Measurements from ENCODE around the gene RAG1.

The RAG1 gene

DNA sequence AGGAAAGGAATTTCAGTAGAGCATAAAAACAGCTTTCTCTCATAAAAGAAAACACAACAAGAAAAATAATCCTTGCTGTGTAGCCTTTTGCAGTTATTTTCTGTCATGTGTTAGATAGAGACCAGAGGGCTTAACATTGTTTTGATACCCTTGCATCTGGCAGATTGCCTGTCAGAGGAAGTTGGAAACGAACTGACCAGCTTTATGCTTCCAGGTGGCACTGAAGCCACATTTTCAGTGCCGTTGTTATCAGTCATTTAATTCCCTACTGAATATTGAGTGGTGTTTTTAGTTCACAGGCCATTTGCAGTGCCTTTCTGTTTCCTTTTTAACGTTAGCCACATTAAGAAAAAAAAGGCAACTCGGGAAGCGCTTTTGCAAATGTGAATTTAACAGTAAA lies 51.7 kb downstream of the RAG1 start:
- H3K27me3 ChIP-seq (ENCODE audit: insufficient read depth, insufficient read length), result no peaks in the 10 kb centered on the region
- DNase-seq (ENCODE audit: low read depth, low spot score), result no peak
- H3K4me1 ChIP-seq (ENCODE audit: insufficient read depth, insufficient read length), result no peaks in the 10 kb centered on the region
- H3K36me3 ChIP-seq (ENCODE audit: insufficient read depth, insufficient read length, low read length), result no peaks in the 10 kb centered on the region
- H3K9ac ChIP-seq (ENCODE audit: insufficient read length, low read depth), result no peak overlapping the region
- no peak for TF ChIP-seq YY1 (IDR thresholded peaks at IDR 0.05; ENCODE audit: insufficient read depth, insufficient read length)
- TF ChIP-seq ZNF274 (IDR thresholded peaks at IDR 0.05; ENCODE audit: low read depth, low read length), result no peak
- TF ChIP-seq SUZ12 (IDR thresholded peaks at IDR 0.05; ENCODE audit: extremely low read depth, insufficient read depth, insufficient read length), result no peak
- H3K9me3 ChIP-seq (ENCODE audit: insufficient read depth, low read length), result no peaks in the 10 kb centered on the region
- H3K4me3 ChIP-seq (ENCODE audit: insufficient read length, low read depth), result no peak overlapping the region

DNA sequence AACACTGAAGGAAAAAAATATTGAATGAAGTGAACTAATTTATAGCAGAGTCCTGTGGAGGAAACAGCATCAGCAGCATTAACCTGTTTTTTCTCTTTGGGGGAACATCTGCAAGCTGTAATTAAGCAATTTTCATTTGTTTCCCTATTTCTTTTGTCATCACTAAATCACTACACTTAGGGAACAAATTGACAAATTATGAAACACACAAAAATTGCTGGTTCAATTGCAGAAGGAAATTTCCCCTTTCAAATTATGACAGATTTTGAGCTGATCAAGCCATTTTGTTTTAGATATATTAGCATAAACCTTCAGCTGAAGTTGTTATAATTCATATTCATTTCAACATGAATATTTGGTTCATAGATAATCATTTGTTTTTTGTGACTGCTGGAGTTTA lies 52.4 kb downstream of the RAG1 start:
- no peak overlapping the region for H3K9ac ChIP-seq (ENCODE audit: insufficient read length, low read depth)

DNA sequence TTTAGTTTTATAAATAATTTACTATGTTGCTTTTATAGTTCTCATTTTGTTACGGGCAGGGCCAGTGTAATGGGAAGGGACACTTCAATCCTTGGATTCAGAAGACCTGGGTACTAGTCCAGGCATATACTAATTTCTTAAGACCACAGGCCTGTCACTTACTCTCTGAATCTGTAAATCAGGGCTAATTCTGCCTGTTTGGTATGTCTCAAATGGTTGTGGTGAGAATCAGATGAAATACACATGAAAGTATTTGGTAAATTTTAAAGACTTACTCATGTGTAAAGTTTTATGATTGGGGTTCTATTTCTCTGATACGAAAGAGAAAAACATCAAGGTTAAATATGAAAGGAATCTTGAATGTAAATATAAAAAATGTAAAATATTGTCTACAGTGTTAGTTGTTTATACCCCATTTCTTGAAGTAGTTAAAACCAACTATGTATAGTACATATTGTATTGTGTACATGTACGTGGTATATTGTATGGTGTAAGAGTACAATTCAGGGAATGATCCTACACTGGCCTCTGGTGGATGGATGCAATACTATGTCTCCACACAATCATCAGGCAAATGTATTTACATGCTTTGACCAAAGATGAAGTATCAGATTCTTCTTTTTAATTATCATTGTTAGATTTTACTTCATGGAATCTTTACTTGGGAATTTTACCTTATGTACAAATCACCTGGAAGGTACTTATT lies 54.8 kb downstream of the RAG1 start:
- Histone ChIP-seq H3K9ac (ENCODE audit: insufficient read length, low read depth) (no peak overlapping the region), H3K27me3 (ENCODE audit: insufficient read depth, insufficient read length) (no peaks in the 10 kb centered on the region), H3K9me3 (ENCODE audit: insufficient read depth, low read length) (no peaks in the 10 kb centered on the region), H3K36me3 (ENCODE audit: insufficient read depth, insufficient read length, low read length) (no peaks in the 10 kb centered on the region), H3K4me1 (ENCODE audit: insufficient read depth, insufficient read length) (no peaks in the 10 kb centered on the region), H3K4me3 (ENCODE audit: insufficient read length, low read depth) (no peak overlapping the region)
- no peak for TF ChIP-seq SUZ12 (IDR thresholded peaks at IDR 0.05; ENCODE audit: extremely low read depth, insufficient read depth, insufficient read length)
- no peak for TF ChIP-seq YY1 (IDR thresholded peaks at IDR 0.05; ENCODE audit: insufficient read depth, insufficient read length)
- no peak for TF ChIP-seq ZNF274 (IDR thresholded peaks at IDR 0.05; ENCODE audit: low read depth, low read length)
- no peak for DNase-seq (ENCODE audit: low read depth, low spot score)

More for the DNA sequence above, 52.4 kb downstream of the RAG1 start:
- no peaks in the 10 kb centered on the region for H3K4me1 ChIP-seq (ENCODE audit: insufficient read depth, insufficient read length)
- no peak for TF ChIP-seq ZNF274 (IDR thresholded peaks at IDR 0.05; ENCODE audit: low read depth, low read length)
- no peak for TF ChIP-seq SUZ12 (IDR thresholded peaks at IDR 0.05; ENCODE audit: extremely low read depth, insufficient read depth, insufficient read length)
- TF ChIP-seq YY1 (IDR thresholded peaks at IDR 0.05; ENCODE audit: insufficient read depth, insufficient read length), result no peak
- no peak overlapping the region for H3K4me3 ChIP-seq (ENCODE audit: insufficient read length, low read depth)
- DNase-seq (ENCODE audit: low read depth, low spot score), result no peak
- H3K36me3 ChIP-seq (ENCODE audit: insufficient read depth, insufficient read length, low read length), result no peaks in the 10 kb centered on the region
- no peaks in the 10 kb centered on the region for H3K27me3 ChIP-seq (ENCODE audit: insufficient read depth, insufficient read length)
- H3K9me3 ChIP-seq (ENCODE audit: insufficient read depth, low read length), result no peaks in the 10 kb centered on the region

DNA sequence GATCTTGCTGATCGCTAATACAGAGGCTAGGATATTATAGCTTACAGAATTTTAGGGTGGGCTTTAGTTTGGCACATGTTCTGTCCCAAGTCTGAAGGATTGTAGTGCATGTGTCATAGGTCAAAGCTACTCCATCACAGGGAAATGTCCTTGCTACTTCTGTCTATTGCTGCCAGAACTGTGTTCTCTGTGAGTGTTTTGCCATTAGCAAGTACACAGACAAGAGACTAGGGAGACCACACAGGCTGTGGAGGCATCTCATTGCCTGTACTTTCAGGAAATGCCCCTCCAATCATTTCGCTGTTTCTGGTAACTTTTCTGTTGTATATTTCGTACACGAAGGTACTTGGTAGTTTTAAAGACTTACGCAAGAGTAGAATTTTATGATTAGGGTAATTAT lies 55.7 kb downstream of the RAG1 start:
- Histone ChIP-seq H3K36me3 (ENCODE audit: insufficient read depth, insufficient read length, low read length) (no peaks in the 10 kb centered on the region), H3K4me3 (ENCODE audit: insufficient read length, low read depth) (no peak overlapping the region), H3K27me3 (ENCODE audit: insufficient read depth, insufficient read length) (no peaks in the 10 kb centered on the region), H3K9me3 (ENCODE audit: insufficient read depth, low read length) (no peaks in the 10 kb centered on the region), H3K4me1 (ENCODE audit: insufficient read depth, insufficient read length) (no peaks in the 10 kb centered on the region), H3K9ac (ENCODE audit: insufficient read length, low read depth) (no peak overlapping the region)
- no peak for DNase-seq (ENCODE audit: low read depth, low spot score)
- no peak for TF ChIP-seq SUZ12 (IDR thresholded peaks at IDR 0.05; ENCODE audit: extremely low read depth, insufficient read depth, insufficient read length)

DNA sequence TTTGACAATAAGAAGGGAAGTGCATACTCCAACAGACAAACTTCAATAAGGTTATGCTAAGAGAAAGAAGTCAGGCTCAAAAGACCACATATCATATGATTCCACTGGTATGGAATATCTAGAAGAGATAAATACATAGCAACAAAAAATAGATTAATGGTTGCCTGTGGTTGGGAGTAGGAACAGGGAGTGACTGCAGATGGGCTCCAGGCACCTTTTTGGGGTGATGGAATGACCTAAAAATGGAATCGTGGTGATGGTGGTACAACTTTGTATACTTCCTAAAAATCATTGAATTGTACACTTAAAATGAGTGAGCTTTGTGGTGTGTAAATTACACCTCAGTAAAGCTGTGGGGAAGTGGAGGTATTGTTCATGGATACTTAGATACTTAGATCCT lies 59.2 kb downstream of the RAG1 start:
- Histone ChIP-seq H3K9me3 (ENCODE audit: insufficient read depth, low read length) (no peaks in the 10 kb centered on the region), H3K4me3 (ENCODE audit: insufficient read length, low read depth) (no peak overlapping the region), H3K27me3 (ENCODE audit: insufficient read depth, insufficient read length) (no peaks in the 10 kb centered on the region), H3K9ac (ENCODE audit: insufficient read length, low read depth) (no peak overlapping the region), H3K36me3 (ENCODE audit: insufficient read depth, insufficient read length, low read length) (no peaks in the 10 kb centered on the region), H3K4me1 (ENCODE audit: insufficient read depth, insufficient read length) (no peaks in the 10 kb centered on the region)
- no peak for TF ChIP-seq ZNF274 (IDR thresholded peaks at IDR 0.05; ENCODE audit: low read depth, low read length)
- TF ChIP-seq SUZ12 (IDR thresholded peaks at IDR 0.05; ENCODE audit: extremely low read depth, insufficient read depth, insufficient read length), result no peak
- TF ChIP-seq YY1 (IDR thresholded peaks at IDR 0.05; ENCODE audit: insufficient read depth, insufficient read length), result no peak
- no peak for DNase-seq (ENCODE audit: low read depth, low spot score)

DNA sequence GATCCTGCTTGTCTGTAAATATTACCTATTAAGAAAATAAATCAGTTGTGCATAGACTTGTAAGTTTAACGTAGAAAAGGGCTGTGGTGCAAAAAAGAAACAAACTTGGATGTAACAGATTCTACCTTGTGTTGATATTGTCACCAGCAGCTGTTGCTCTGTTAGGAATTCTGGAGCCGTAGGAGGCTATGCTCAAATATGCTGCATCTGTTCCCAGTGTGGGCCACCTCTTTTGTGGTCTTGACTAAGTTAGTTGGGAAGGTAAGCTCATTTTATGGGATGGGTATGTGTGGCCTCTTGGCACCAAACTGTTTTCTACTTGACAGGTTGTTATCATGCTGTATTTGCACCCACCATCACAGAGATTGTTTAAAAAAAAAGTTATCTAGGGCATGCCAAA lies 59.7 kb downstream of the RAG1 start:
- no peaks in the 10 kb centered on the region for H3K27me3 ChIP-seq (ENCODE audit: insufficient read depth, insufficient read length)
- H3K4me1 ChIP-seq (ENCODE audit: insufficient read depth, insufficient read length), result no peaks in the 10 kb centered on the region
- DNase-seq (ENCODE audit: low read depth, low spot score), result no peak
- no peak for TF ChIP-seq SUZ12 (IDR thresholded peaks at IDR 0.05; ENCODE audit: extremely low read depth, insufficient read depth, insufficient read length)
- TF ChIP-seq ZNF274 (IDR thresholded peaks at IDR 0.05; ENCODE audit: low read depth, low read length), result no peak
- TF ChIP-seq YY1 (IDR thresholded peaks at IDR 0.05; ENCODE audit: insufficient read depth, insufficient read length), result no peak
- H3K9ac ChIP-seq (ENCODE audit: insufficient read length, low read depth), result no peak overlapping the region
- H3K9me3 ChIP-seq (ENCODE audit: insufficient read depth, low read length), result no peaks in the 10 kb centered on the region
- H3K4me3 ChIP-seq (ENCODE audit: insufficient read length, low read depth), result no peak overlapping the region
- H3K36me3 ChIP-seq (ENCODE audit: insufficient read depth, insufficient read length, low read length), result no peaks in the 10 kb centered on the region

DNA sequence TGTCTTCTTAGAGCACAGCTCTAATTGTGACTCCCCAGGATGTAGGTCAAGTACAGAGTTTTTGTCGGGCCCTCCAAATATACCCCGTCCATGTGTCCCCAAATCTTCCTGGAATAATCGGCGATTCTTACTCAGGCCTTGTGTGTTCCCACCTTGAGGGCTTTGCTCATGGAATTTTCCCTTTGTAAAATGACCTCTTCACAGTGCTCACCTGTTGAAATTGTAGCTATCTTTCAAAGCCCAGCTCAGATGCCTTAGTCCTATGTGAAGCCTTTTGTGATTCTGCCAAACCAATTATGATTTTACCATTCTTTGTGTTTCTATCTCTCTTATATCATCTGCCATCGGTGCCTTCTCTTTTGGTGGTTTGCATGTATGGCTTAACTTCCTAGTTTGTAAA lies 60.3 kb downstream of the RAG1 start:
- H3K9me3 ChIP-seq (ENCODE audit: insufficient read depth, low read length), result no peaks in the 10 kb centered on the region
- H3K4me1 ChIP-seq (ENCODE audit: insufficient read depth, insufficient read length), result no peaks in the 10 kb centered on the region
- H3K4me3 ChIP-seq (ENCODE audit: insufficient read length, low read depth), result no peak overlapping the region
- H3K9ac ChIP-seq (ENCODE audit: insufficient read length, low read depth), result no peak overlapping the region
- no peaks in the 10 kb centered on the region for H3K27me3 ChIP-seq (ENCODE audit: insufficient read depth, insufficient read length)
- DNase-seq (ENCODE audit: low read depth, low spot score), result no peak
- no peaks in the 10 kb centered on the region for H3K36me3 ChIP-seq (ENCODE audit: insufficient read depth, insufficient read length, low read length)
- TF ChIP-seq YY1 (IDR thresholded peaks at IDR 0.05; ENCODE audit: insufficient read depth, insufficient read length), result no peak

Measured in NT2/D1 (cell line).